ENCODE data around the gene PACRG.

- no peak for TF ChIP-seq SREBF2 (IDR thresholded peaks at IDR 0.05; ENCODE audit: low read length)
- TF ChIP-seq TAF1 (IDR thresholded peaks at IDR 0.05; ENCODE audit: borderline replicate concordance, low read depth, low read length): no peak
- TF ChIP-seq NFIC (IDR thresholded peaks at IDR 0.05; ENCODE audit: low read depth, low read length): no peak
- TF ChIP-seq, protein P1, sequence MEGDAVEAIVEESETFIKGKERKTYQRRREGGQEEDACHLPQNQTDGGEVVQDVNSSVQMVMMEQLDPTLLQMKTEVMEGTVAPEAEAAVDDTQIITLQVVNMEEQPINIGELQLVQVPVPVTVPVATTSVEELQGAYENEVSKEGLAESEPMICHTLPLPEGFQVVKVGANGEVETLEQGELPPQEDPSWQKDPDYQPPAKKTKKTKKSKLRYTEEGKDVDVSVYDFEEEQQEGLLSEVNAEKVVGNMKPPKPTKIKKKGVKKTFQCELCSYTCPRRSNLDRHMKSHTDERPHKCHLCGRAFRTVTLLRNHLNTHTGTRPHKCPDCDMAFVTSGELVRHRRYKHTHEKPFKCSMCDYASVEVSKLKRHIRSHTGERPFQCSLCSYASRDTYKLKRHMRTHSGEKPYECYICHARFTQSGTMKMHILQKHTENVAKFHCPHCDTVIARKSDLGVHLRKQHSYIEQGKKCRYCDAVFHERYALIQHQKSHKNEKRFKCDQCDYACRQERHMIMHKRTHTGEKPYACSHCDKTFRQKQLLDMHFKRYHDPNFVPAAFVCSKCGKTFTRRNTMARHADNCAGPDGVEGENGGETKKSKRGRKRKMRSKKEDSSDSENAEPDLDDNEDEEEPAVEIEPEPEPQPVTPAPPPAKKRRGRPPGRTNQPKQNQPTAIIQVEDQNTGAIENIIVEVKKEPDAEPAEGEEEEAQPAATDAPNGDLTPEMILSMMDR (IDR thresholded peaks at IDR 0.05 in 2 of 3, conservative IDR thresholded peaks at IDR 0.05 in 1 of 3; ENCODE audit: control insufficient read depth in 2 of 3, extremely low read depth in 1 of 3, insufficient read depth in 1 of 3, low read depth in 3 of 3, low read length in 3 of 3): no peak
- TF ChIP-seq RELA (IDR thresholded peaks at IDR 0.05; ENCODE audit: borderline replicate concordance, partially characterized antibody): no peak
- TF ChIP-seq NFYB (IDR thresholded peaks at IDR 0.05; ENCODE audit: insufficient read depth, low read depth, low read length): no peak
- TF ChIP-seq SRF (IDR thresholded peaks at IDR 0.05; ENCODE audit: low read depth in 2 of 2, low read length in 2 of 2): no peak
- no peak for TF ChIP-seq POLR2AphosphoS5 (IDR thresholded peaks at IDR 0.05; ENCODE audit: low read length)
- TF ChIP-seq SKIL (IDR thresholded peaks at IDR 0.05; ENCODE audit: low read depth, poor library complexity, severe bottlenecking): no peak
- no peak for TF ChIP-seq IKZF2 (IDR thresholded peaks at IDR 0.05)
- TF ChIP-seq, protein P2, sequence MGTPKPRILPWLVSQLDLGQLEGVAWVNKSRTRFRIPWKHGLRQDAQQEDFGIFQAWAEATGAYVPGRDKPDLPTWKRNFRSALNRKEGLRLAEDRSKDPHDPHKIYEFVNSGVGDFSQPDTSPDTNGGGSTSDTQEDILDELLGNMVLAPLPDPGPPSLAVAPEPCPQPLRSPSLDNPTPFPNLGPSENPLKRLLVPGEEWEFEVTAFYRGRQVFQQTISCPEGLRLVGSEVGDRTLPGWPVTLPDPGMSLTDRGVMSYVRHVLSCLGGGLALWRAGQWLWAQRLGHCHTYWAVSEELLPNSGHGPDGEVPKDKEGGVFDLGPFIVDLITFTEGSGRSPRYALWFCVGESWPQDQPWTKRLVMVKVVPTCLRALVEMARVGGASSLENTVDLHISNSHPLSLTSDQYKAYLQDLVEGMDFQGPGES (IDR thresholded peaks at IDR 0.05): no peak
- TF ChIP-seq E2F4 (IDR thresholded peaks at IDR 0.05; ENCODE audit: low read depth, low read length): no peak
- TF ChIP-seq SIX5 (IDR thresholded peaks at IDR 0.05; ENCODE audit: low read depth, low read length, severe bottlenecking): no peak
Observed at GRCh38 chr6:163085861-163086623, 358.3 kb downstream of the PACRG start.
